IMR-90 (cell line): ENCODE data around the gene EPO.

Source experiments
- BHLHE40 ChIP-seq: fragments of 150-350 bp; IDR thresholded peaks from 2 replicates; pipeline ENCODE4 v1.6.1; 2016; ENCODE audit warnings: mild to moderate bottlenecking, low read depth, low read length
- CTCF ChIP-seq: conservative IDR thresholded peaks from 2 replicates; pipeline ENCODE4 v1.5.1; 2012; ENCODE audit warnings: mild to moderate bottlenecking, low read depth, low read length, improper control_type of control experiment
- POLR2A ChIP-seq: IDR thresholded peaks from 2 replicates; pipeline ENCODE4 v1.6.1; 2012; ENCODE audit warnings: mild to moderate bottlenecking, low read depth, low read length
- RAD21 ChIP-seq: IDR thresholded peaks from 2 replicates; pipeline ENCODE4 v1.6.1; 2012; ENCODE audit warnings: low read length, improper control_type of control experiment
- SMC3 ChIP-seq: fragments of 150-350 bp; IDR thresholded peaks from 2 replicates; pipeline ENCODE4 v1.6.1; 2016; ENCODE audit warnings: low read depth, mild to moderate bottlenecking, antibody characterized with exemption, low read length, moderate library complexity

- TF ChIP-seq SMC3 (no peak), CTCF (no peak), POLR2A (no peak), BHLHE40 (no peak), RAD21 (no peak)
Measured at GRCh38 chr7:100692578-100692961, 27.7 kb upstream of the EPO start.
